IPS DF 19.7 (cell line): ENCODE measurements around the gene ERVMER34-1.

Source experiments
- DNase-seq: peaks from one replicate; pipeline ENCODE4 v3.0.0-alpha.2; 2013; ENCODE audit warnings: low read depth, low spot score

Gene ERVMER34-1

GRCh38 chr4:52718123-52718522 is 33.1 kb downstream of the ERVMER34-1 start:
- DNase-seq = no peak

GRCh38 chr4:52716364-52717151 is 34.7 kb downstream of the ERVMER34-1 start:
- no peak for DNase-seq

GRCh38 chr4:52715914-52716313 is 35.3 kb downstream of the ERVMER34-1 start:
- DNase-seq = no peak

- no peak for DNase-seq
These were observed 35.8 kb downstream of the ERVMER34-1 start for GRCh38 chr4:52715255-52715897.

- no peak for DNase-seq
These were observed 36.5 kb downstream of the ERVMER34-1 start for GRCh38 chr4:52714597-52715254.

- DNase-seq = no peak
These were observed 37.7 kb downstream of the ERVMER34-1 start for GRCh38 chr4:52713456-52713937.

GRCh38 chr4:52712251-52713130 is 38.7 kb downstream of the ERVMER34-1 start:
- peak; percentile 86 for DNase-seq

GRCh38 chr4:52711834-52712250 is 39.4 kb downstream of the ERVMER34-1 start:
- DNase-seq = no peak

GRCh38 chr4:52711272-52711671 is 40.0 kb downstream of the ERVMER34-1 start:
- DNase-seq = no peak

GRCh38 chr4:52709155-52709554 is 42.1 kb downstream of the ERVMER34-1 start:
- no peak for DNase-seq

- no peak for DNase-seq
These were observed 46.6 kb downstream of the ERVMER34-1 start for GRCh38 chr4:52704661-52705060.

GRCh38 chr4:52704133-52704532 is 47.1 kb downstream of the ERVMER34-1 start:
- no peak for DNase-seq

- no peak for DNase-seq
These were observed 50.0 kb downstream of the ERVMER34-1 start for GRCh38 chr4:52701207-52701606.

- DNase-seq = no peak
These were observed 56.3 kb downstream of the ERVMER34-1 start for GRCh38 chr4:52694936-52695335.

GRCh38 chr4:52693492-52693891 is 57.7 kb downstream of the ERVMER34-1 start:
- DNase-seq = no peak
